MCF 10A (cell line): Measurements from ENCODE around the gene RABGAP1L. TPM values are rescaled to one million over a fixed set of nuclear protein-coding genes. Genes with fewer than 3 reads are reported as not detected.

ENCODE experiments used
- BruUV-seq: library from RNA; stranded (reverse); fragments of 400-500 nt; replicated peaks from 2 replicates; lab custom pipeline; 2021; lab: Mats Ljungman, UMichigan
- CTCF ChIA-PET: fragments of 300-600 bp; sonication (Branson Sonifier 250); formaldehyde crosslinking; extraction: SDS; loops from one replicate; lab custom pipeline; 2021; ENCODE audit warnings: antibody characterized with exemption, inconsistent platforms; lab: Yijun Ruan, JAX
- POLR2A ChIA-PET: fragments of 300-600, 350-650 bp; sonication (Branson Sonifier 250); formaldehyde crosslinking; extraction: SDS; loops from one replicate; lab custom pipeline; 2020; ENCODE audit warnings: antibody characterized with exemption, inconsistent platforms; lab: Yijun Ruan, JAX
- DNase-seq: peaks from one replicate; pipeline ENCODE4 v3.0.0-alpha.2; 2018; ENCODE audit not compliant: unreplicated experiment
- H3K27ac Mint-ChIP-seq: one replicate; pipeline ENCODE4 v1.8.0; 2022; ENCODE audit warnings: mild to moderate bottlenecking, low read depth, mixed read lengths; ENCODE audit not compliant: unreplicated experiment
- H3K27me3 Mint-ChIP-seq: one replicate; pipeline ENCODE4 v1.8.0; 2022; ENCODE audit warnings: mixed read lengths; ENCODE audit not compliant: insufficient read depth, unreplicated experiment
- H3K36me3 Mint-ChIP-seq: one replicate; pipeline ENCODE4 v1.8.0; 2022; ENCODE audit warnings: mild to moderate bottlenecking, moderate library complexity, mixed read lengths; ENCODE audit not compliant: insufficient read depth, unreplicated experiment
- H3K4me1 Mint-ChIP-seq: one replicate; pipeline ENCODE4 v1.8.0; 2022; ENCODE audit warnings: mixed read lengths; ENCODE audit not compliant: insufficient read depth, unreplicated experiment
- H3K4me3 Mint-ChIP-seq: one replicate; pipeline ENCODE4 v1.8.0; 2022; ENCODE audit warnings: mild to moderate bottlenecking, moderate library complexity, mixed read lengths; ENCODE audit not compliant: unreplicated experiment
- H3K9me3 Mint-ChIP-seq: one replicate; pipeline ENCODE4 v1.8.0; 2022; ENCODE audit warnings: mixed read lengths; ENCODE audit not compliant: unreplicated experiment
- CTCF ChIP-seq: fragments of 200-600 bp; IDR thresholded peaks from one replicate; pipeline ENCODE4 v1.8.0; 2022; ENCODE audit warnings: antibody characterized with exemption, mild to moderate bottlenecking; ENCODE audit not compliant: unreplicated experiment
- intact Hi-C: fragments of 100-400 bp; cut with micrococcal nuclease; formaldehyde crosslinking; loops from 2 replicates; pipeline ENCODE4 v1.14.1; 2022
- total RNA-seq: library from RNA; stranded (reverse); gene quantifications from 2 replicates; pipeline ENCODE4 v1.2.3, GENCODE V29; 2022

RABGAP1L gene
- total RNA-seq, 1 experiment from 2014 or later, result 18.2 TPM

- DNase-seq, result no peak
- ChIA-PET CTCF (interaction anchor here (1.1 kb wide), 1 partner anchor 38 kb away, joined by 3 read pairs; no protein-coding TSS in a partner anchor), POLR2A (no interaction called here)
- H3K4me1 Mint-ChIP-seq, result no peaks in the 10 kb centered on the region
- no peak for TF ChIP-seq CTCF
- H3K27me3 Mint-ChIP-seq, result no peaks in the 10 kb centered on the region
- intact Hi-C loops, result no loop called here
- no peak overlapping the region for H3K27ac Mint-ChIP-seq
- peaks cover 3% of the 10 kb centered on the region for H3K9me3 Mint-ChIP-seq
- H3K36me3 Mint-ChIP-seq, result no peaks in the 10 kb centered on the region
- H3K4me3 Mint-ChIP-seq, result no peak overlapping the region
- BruUV-seq, result no TSS peak
Measured at GRCh38 chr1:174914991-174915390, 755.7 kb downstream of the RABGAP1L start.

- DNase-seq, result no peak
- ChIA-PET POLR2A (no interaction called here), CTCF (interaction anchor here (0.6 kb wide), 3 partner anchors 13 to 67 kb away, joined by 3 to 5 read pairs (median 3); no protein-coding TSS in a partner anchor)
- no peak for TF ChIP-seq CTCF
- Mint-ChIP-seq H3K4me1 (no peaks in the 10 kb centered on the region), H3K9me3 (peaks cover 10% of the 10 kb centered on the region), H3K27me3 (no peaks in the 10 kb centered on the region), H3K27ac (no peak overlapping the region), H3K36me3 (no peaks in the 10 kb centered on the region), H3K4me3 (no peak overlapping the region)
- BruUV-seq, result no TSS peak
- intact Hi-C loops, result no loop called here
Measured at GRCh38 chr1:174916846-174917245, 757.5 kb downstream of the RABGAP1L start.

- no peak for TF ChIP-seq CTCF
- peaks cover 4% of the 10 kb centered on the region for H3K36me3 Mint-ChIP-seq
- no peak for DNase-seq
- H3K4me3 Mint-ChIP-seq, result no peak overlapping the region
- no TSS peak for BruUV-seq
- no peak overlapping the region for H3K27ac Mint-ChIP-seq
- CTCF ChIA-PET, result no interaction called here
- H3K27me3 Mint-ChIP-seq, result no peaks in the 10 kb centered on the region
- H3K9me3 Mint-ChIP-seq, result peaks cover 10% of the 10 kb centered on the region
- POLR2A ChIA-PET, result no interaction called here
- intact Hi-C loops, result no loop called here
- H3K4me1 Mint-ChIP-seq, result no peaks in the 10 kb centered on the region
Measured at GRCh38 chr1:174920093-174920492, 760.8 kb downstream of the RABGAP1L start.

- intact Hi-C loops, result no loop called here
- no peak overlapping the region for H3K4me3 Mint-ChIP-seq
- TF ChIP-seq CTCF, result no peak
- CTCF ChIA-PET, result interaction anchor here (0.7 to 1.0 kb wide), 5 partner anchors 13 to 122 kb away, joined by 3 to 5 read pairs (median 4); no protein-coding TSS in a partner anchor
- H3K4me1 Mint-ChIP-seq, result no peaks in the 10 kb centered on the region
- H3K27me3 Mint-ChIP-seq, result no peaks in the 10 kb centered on the region
- H3K27ac Mint-ChIP-seq, result no peak overlapping the region
- no TSS peak for BruUV-seq
- H3K36me3 Mint-ChIP-seq, result peaks cover 4% of the 10 kb centered on the region
- no peak for DNase-seq
- POLR2A ChIA-PET, result no interaction called here
- H3K9me3 Mint-ChIP-seq, result peaks cover 10% of the 10 kb centered on the region
Measured at GRCh38 chr1:174922121-174922520, 762.8 kb downstream of the RABGAP1L start.
